K562 (cell line): ENCODE data around the gene STIM1. TPM values are rescaled to one million over a fixed set of nuclear protein-coding genes. Genes with fewer than 3 reads are reported as not detected.

ENCODE experiments used
- ARID3B ChIP-seq: fragments of 250-450 bp; sonication (Bioruptor Pico); IDR thresholded peaks from 2 replicates; pipeline ENCODE4 v1.4.0; 2020; ENCODE audit warnings: borderline replicate concordance
- CREBBP ChIP-seq: IDR thresholded peaks from one replicate; pipeline ENCODE4 v1.6.1; 2012; ENCODE audit warnings: low read depth, mild to moderate bottlenecking, control low read depth, inconsistent platforms, low read length
- ETV1 ChIP-seq: fragments of 450-650 bp; conservative IDR thresholded peaks from 2 replicates; pipeline ENCODE4 v1.6.1; 2016; ENCODE audit warnings: missing genetic modification characterization, control low read depth, low read depth, missing compliant biosample characterization
- GABPA ChIP-seq: fragments of 200-800 bp; sonication (Bioruptor generic); conservative IDR thresholded peaks from 2 replicates; pipeline ENCODE4 v1.6.1; 2016; ENCODE audit warnings: low read depth, missing genetic modification characterization, missing compliant biosample characterization
- HMG20B ChIP-seq: fragments of 250-450 bp; sonication (Bioruptor Pico); IDR thresholded peaks from 2 replicates; pipeline ENCODE4 v1.5.0; 2021; ENCODE audit warnings: mild to moderate bottlenecking
- LCOR ChIP-seq: sonication (generic); formaldehyde crosslinking; IDR thresholded peaks from 2 replicates; pipeline ENCODE4 v1.8.0; 2022; ENCODE audit warnings: mild to moderate bottlenecking, missing genetic modification reagents
- MYC ChIP-seq, 2 experiments: fragments of 250-450 bp in 1 of 2; sonication (Bioruptor Pico) in 1 of 2; IDR thresholded peaks; 2 replicates each; pipeline versions ENCODE4 v1.5.1 to v1.6.1; 2012 to 2021; ENCODE audit warnings: low read depth in 2 of 2, borderline replicate concordance in 1 of 2, improper control_type of control experiment in 1 of 2, low read length in 1 of 2, mild to moderate bottlenecking in 1 of 2, moderate library complexity in 1 of 2
- RBM17 ChIP-seq: fragments of 200-400 bp; formaldehyde crosslinking; IDR thresholded peaks from 2 replicates; pipeline ENCODE4 v1.6.1; 2017; ENCODE audit warnings: low read depth, mild to moderate bottlenecking, low read length, borderline replicate concordance
- STAT5B ChIP-seq: fragments of 250-450 bp; sonication (Bioruptor Pico); IDR thresholded peaks from 2 replicates; pipeline ENCODE4 v1.8.0; 2021; ENCODE audit warnings: mild to moderate bottlenecking, inconsistent platforms
- ZFX ChIP-seq: sonication (generic); formaldehyde crosslinking; IDR thresholded peaks from 2 replicates; pipeline ENCODE4 v1.8.0; 2022; ENCODE audit warnings: mild to moderate bottlenecking, missing genetic modification reagents, moderate library complexity
- ZNF277 ChIP-seq: fragments of 250-450 bp; sonication (Bioruptor Pico); IDR thresholded peaks from 2 replicates; pipeline ENCODE4 v1.8.0; 2022; ENCODE audit warnings: inconsistent platforms, mild to moderate bottlenecking, moderate library complexity, borderline replicate concordance
- ZNF592 ChIP-seq: fragments of 450-650 bp; IDR thresholded peaks from 2 replicates; pipeline ENCODE4 v1.6.1; 2017; ENCODE audit warnings: antibody characterized with exemption, mild to moderate bottlenecking
- ZNF609 ChIP-seq: sonication (generic); formaldehyde crosslinking; IDR thresholded peaks from 2 replicates; pipeline ENCODE4 v1.8.1; 2023; ENCODE audit warnings: missing genetic modification reagents, mild to moderate bottlenecking, borderline replicate concordance
- ZNF696 ChIP-seq: fragments of 250-450 bp; sonication (Bioruptor Pico); conservative IDR thresholded peaks from 2 replicates; pipeline ENCODE4 v1.4.0; 2020; ENCODE audit warnings: mild to moderate bottlenecking, moderate library complexity
- ZNF699 ChIP-seq: fragments of 250-450 bp; sonication (Bioruptor Pico); IDR thresholded peaks from 2 replicates; pipeline ENCODE4 v1.8.0; 2021; ENCODE audit warnings: mild to moderate bottlenecking, moderate library complexity; ENCODE audit not compliant: insufficient replicate concordance
- polyA plus RNA-seq, 8 experiments: library from polyadenylated mRNA; depleted of rRNA in 4 of 8; stranded (reverse) in 5 of 8; unstranded in 3 of 8; fragments of >200 nt; fragmentation: Nextera tagmentation in 2 of 8; fragmentation: Illumina TruSeq in 1 of 8; extraction: Ambion mirVana in 2 of 8; extraction: Trizol in 1 of 8; gene quantifications; 2 replicates each; pipeline versions ENCODE4 v1.2.1 to v1.2.3, GENCODE V29; 2011 to 2014; ENCODE audit warnings: inconsistent platforms in 1 of 8, missing spikeins in 1 of 8
- total RNA-seq, 7 experiments: library from RNA; depleted of rRNA in 6 of 7; stranded (reverse); fragments of >200 nt in 6 of 7; fragmentation: Illumina TruSeq in 2 of 7; extraction: Trizol in 2 of 7; gene quantifications; 2 replicates each; pipeline versions ENCODE4 v1.2.1 to v1.2.3, GENCODE V29; 2011 to 2021; ENCODE audit warnings: low replicate concordance in 1 of 7

Gene STIM1
- total and polyA plus RNA-seq, 9 of the 15 experiments (the other 6 are each of a cell fraction or from before 2014, with no cell fraction given), result 7.7 to 50.5 (median 22.5) TPM

GRCh38 chr11:3942956-3943497 is 87.6 kb downstream of the STIM1 start (continued):
- TF ChIP-seq ZNF609, result no peak
- 0 out of 2 replicates have a peak, but pooled peaks have one; percentile 33 for TF ChIP-seq GABPA
- TF ChIP-seq ZNF277 (CRISPR knock-in tag), result no peak
- no peak for TF ChIP-seq LCOR
- no peak for TF ChIP-seq HMG20B (CRISPR knock-in tag)
- TF ChIP-seq ZNF696 (CRISPR knock-in tag), result no peak
- TF ChIP-seq STAT5B (CRISPR knock-in tag), result no peak
- no peak for TF ChIP-seq ZNF592
- TF ChIP-seq ETV1, result 0 out of 2 replicates have a peak, but pooled peaks have one; percentile 10
- no peak for TF ChIP-seq ZFX (CRISPR knock-in tag)
- no peak for TF ChIP-seq ZNF699 (CRISPR knock-in tag)
- no peak for TF ChIP-seq MYC (IDR thresholded peaks at IDR 0.05; ENCODE audit: low read depth, low read length)
- TF ChIP-seq MYC (CRISPR knock-in tag; IDR thresholded peaks at IDR 0.05; ENCODE audit: borderline replicate concordance, low read depth), result no peak
- no peak for TF ChIP-seq RBM17
- TF ChIP-seq CREBBP, result no peak
- no peak for TF ChIP-seq ARID3B
